ENCODE data around the gene CTNNA2.

The CTNNA2 gene

GRCh38 chr2:79935771-79936657, 423.2 kb downstream of the CTNNA2 start:
- H2BK15ac ChIP-seq (ENCODE audit: low read length), result no peak overlapping the region
- no peaks in the 10 kb centered on the region for H3K27me3 ChIP-seq (ENCODE audit: control insufficient read depth in 3 of 3, insufficient read depth in 3 of 3, low read depth in 1 of 3, low read length in 3 of 3)
- no peaks in the 10 kb centered on the region for H3K9me3 ChIP-seq (replicated peaks in 1 of 2; ENCODE audit: control insufficient read depth in 2 of 2, insufficient read depth in 1 of 2, low read depth in 1 of 2, low read length in 2 of 2)
- H2AK5ac ChIP-seq (ENCODE audit: low read depth, low read length), result no peak overlapping the region
- H3K4me3 ChIP-seq (ENCODE audit: low read length in 2 of 2), result no peak overlapping the region
- no peak overlapping the region for H3K9ac ChIP-seq (ENCODE audit: low read depth, low read length, poor library complexity)
- no peaks in the 10 kb centered on the region for H3K79me1 ChIP-seq (ENCODE audit: low read depth, low read length)
- H4K8ac ChIP-seq (ENCODE audit: low read depth, low read length), result no peak overlapping the region
- no peak overlapping the region for H3K4ac ChIP-seq (ENCODE audit: low read length)
- H3K4me2 ChIP-seq (ENCODE audit: insufficient read depth, low read length, poor library complexity, severe bottlenecking), result no peak overlapping the region
- DNase-seq (ENCODE audit: low spot score), result peak; percentile 49
- H2BK5ac ChIP-seq (ENCODE audit: low read length), result no peak overlapping the region
- H2AFZ ChIP-seq (ENCODE audit: low read length), result peak overlapping the region; percentile 25
- no peaks in the 10 kb centered on the region for H3K4me1 ChIP-seq (ENCODE audit: control insufficient read depth in 2 of 2, insufficient read depth in 1 of 2, low read depth in 1 of 2, low read length in 2 of 2)
- WGBS, 2 donors (ENCODE audit: extremely low coverage in 2 of 2, insufficient read length in 2 of 2, insufficient replicate concordance in 1 of 2), result no CpG with 5 or more reads among the region's 9 CpGs
- no peak overlapping the region for H3K23ac ChIP-seq (ENCODE audit: low read depth, low read length, poor library complexity)
- no peak overlapping the region for H3K18ac ChIP-seq (ENCODE audit: low read length)
- no peak overlapping the region for H2BK120ac ChIP-seq (ENCODE audit: low read depth, low read length)
- H3K14ac ChIP-seq (ENCODE audit: low read length), result no peak overlapping the region
- no peak overlapping the region for H3K27ac ChIP-seq (replicated peaks; ENCODE audit: low read length)
- no peaks in the 10 kb centered on the region for H3K36me3 ChIP-seq (replicated peaks in 1 of 2; ENCODE audit: control insufficient read depth in 2 of 2, insufficient read depth in 2 of 2, low read length in 2 of 2)
- no peak overlapping the region for H4K91ac ChIP-seq (ENCODE audit: low read depth, low read length, poor library complexity)
- no peak overlapping the region for H2BK12ac ChIP-seq (ENCODE audit: low read length)

- Histone ChIP-seq H2BK15ac (ENCODE audit: low read length) (no peak overlapping the region), H3K9ac (ENCODE audit: low read depth, low read length, poor library complexity) (no peak overlapping the region), H3K4me3 (ENCODE audit: low read length in 2 of 2) (no peak overlapping the region), H3K4me1 (ENCODE audit: control insufficient read depth in 2 of 2, insufficient read depth in 1 of 2, low read depth in 1 of 2, low read length in 2 of 2) (no peaks in the 10 kb centered on the region), H3K9me3 (replicated peaks in 1 of 2; ENCODE audit: control insufficient read depth in 2 of 2, insufficient read depth in 1 of 2, low read depth in 1 of 2, low read length in 2 of 2) (no peaks in the 10 kb centered on the region), H3K4me2 (ENCODE audit: insufficient read depth, low read length, poor library complexity, severe bottlenecking) (no peak overlapping the region), H2AFZ (ENCODE audit: low read length) (no peak overlapping the region), H3K14ac (ENCODE audit: low read length) (no peak overlapping the region), H3K79me1 (ENCODE audit: low read depth, low read length) (no peaks in the 10 kb centered on the region), H4K91ac (ENCODE audit: low read depth, low read length, poor library complexity) (no peak overlapping the region), H3K23ac (ENCODE audit: low read depth, low read length, poor library complexity) (no peak overlapping the region), H2BK12ac (ENCODE audit: low read length) (no peak overlapping the region), H4K8ac (ENCODE audit: low read depth, low read length) (no peak overlapping the region), H3K27ac (replicated peaks; ENCODE audit: low read length) (no peak overlapping the region), H2AK5ac (ENCODE audit: low read depth, low read length) (no peak overlapping the region), H3K36me3 (replicated peaks in 1 of 2; ENCODE audit: control insufficient read depth in 2 of 2, insufficient read depth in 2 of 2, low read length in 2 of 2) (no peaks in the 10 kb centered on the region), H2BK120ac (ENCODE audit: low read depth, low read length) (no peak overlapping the region), H3K4ac (ENCODE audit: low read length) (no peak overlapping the region), H3K27me3 (ENCODE audit: control insufficient read depth in 3 of 3, insufficient read depth in 3 of 3, low read depth in 1 of 3, low read length in 3 of 3) (no peaks in the 10 kb centered on the region), H3K18ac (ENCODE audit: low read length) (no peak overlapping the region), H2BK5ac (ENCODE audit: low read length) (no peak overlapping the region)
- DNase-seq (ENCODE audit: low spot score), result no peak
- no CpG with 5 or more reads among the region's 3 CpGs for WGBS, 2 donors (ENCODE audit: extremely low coverage in 2 of 2, insufficient read length in 2 of 2, insufficient replicate concordance in 1 of 2)
Observed at GRCh38 chr2:79936715-79937114, 423.9 kb downstream of the CTNNA2 start.

DNA sequence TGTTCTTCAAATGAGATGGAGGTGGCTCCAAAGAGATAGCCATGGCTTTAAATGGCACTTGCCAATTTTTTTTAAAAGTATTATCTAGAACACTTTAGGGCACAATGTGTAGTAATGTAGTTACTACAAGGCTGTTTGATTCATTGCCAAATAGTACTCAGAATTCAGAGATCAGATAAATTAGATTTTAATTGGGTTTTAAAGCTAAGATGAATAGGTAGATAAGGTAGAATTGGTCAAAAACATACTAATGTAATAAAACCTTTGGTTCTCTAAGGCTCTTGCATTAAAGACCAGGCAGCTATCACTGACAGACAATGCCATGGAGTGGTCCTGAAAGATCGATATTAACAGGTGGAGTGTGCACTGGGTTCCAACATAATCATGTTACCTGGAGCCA, 425.8 kb downstream of the CTNNA2 start:
- H2BK5ac ChIP-seq (ENCODE audit: low read length), result no peak overlapping the region
- H3K4me1 ChIP-seq (ENCODE audit: control insufficient read depth in 2 of 2, insufficient read depth in 1 of 2, low read depth in 1 of 2, low read length in 2 of 2), result no peaks in the 10 kb centered on the region
- H2BK120ac ChIP-seq (ENCODE audit: low read depth, low read length), result no peak overlapping the region
- H3K36me3 ChIP-seq (replicated peaks in 1 of 2; ENCODE audit: control insufficient read depth in 2 of 2, insufficient read depth in 2 of 2, low read length in 2 of 2), result no peaks in the 10 kb centered on the region
- H4K8ac ChIP-seq (ENCODE audit: low read depth, low read length), result no peak overlapping the region
- no peak overlapping the region for H2BK15ac ChIP-seq (ENCODE audit: low read length)
- no peaks in the 10 kb centered on the region for H3K9me3 ChIP-seq (replicated peaks in 1 of 2; ENCODE audit: control insufficient read depth in 2 of 2, insufficient read depth in 1 of 2, low read depth in 1 of 2, low read length in 2 of 2)
- H3K18ac ChIP-seq (ENCODE audit: low read length), result no peak overlapping the region
- H3K14ac ChIP-seq (ENCODE audit: low read length), result no peak overlapping the region
- H3K27me3 ChIP-seq (ENCODE audit: control insufficient read depth in 3 of 3, insufficient read depth in 3 of 3, low read depth in 1 of 3, low read length in 3 of 3), result no peaks in the 10 kb centered on the region
- no CpG with 5 or more reads among the region's 1 CpG for WGBS, 2 donors (ENCODE audit: extremely low coverage in 2 of 2, insufficient read length in 2 of 2, insufficient replicate concordance in 1 of 2)
- no peak overlapping the region for H3K4ac ChIP-seq (ENCODE audit: low read length)
- H3K79me1 ChIP-seq (ENCODE audit: low read depth, low read length), result no peaks in the 10 kb centered on the region
- H2BK12ac ChIP-seq (ENCODE audit: low read length), result no peak overlapping the region
- no peak overlapping the region for H3K4me2 ChIP-seq (ENCODE audit: insufficient read depth, low read length, poor library complexity, severe bottlenecking)
- H3K9ac ChIP-seq (ENCODE audit: low read depth, low read length, poor library complexity), result no peak overlapping the region
- H4K91ac ChIP-seq (ENCODE audit: low read depth, low read length, poor library complexity), result no peak overlapping the region
- no peak overlapping the region for H2AFZ ChIP-seq (ENCODE audit: low read length)
- H3K27ac ChIP-seq (replicated peaks; ENCODE audit: low read length), result no peak overlapping the region
- H3K23ac ChIP-seq (ENCODE audit: low read depth, low read length, poor library complexity), result no peak overlapping the region
- H2AK5ac ChIP-seq (ENCODE audit: low read depth, low read length), result no peak overlapping the region
- H3K4me3 ChIP-seq (ENCODE audit: low read length in 2 of 2), result no peak overlapping the region
- DNase-seq (ENCODE audit: low spot score), result no peak

GRCh38 chr2:79940364-79940763, 427.5 kb downstream of the CTNNA2 start:
- no peaks in the 10 kb centered on the region for H3K36me3 ChIP-seq (replicated peaks in 1 of 2; ENCODE audit: control insufficient read depth in 2 of 2, insufficient read depth in 2 of 2, low read length in 2 of 2)
- no peak overlapping the region for H2BK12ac ChIP-seq (ENCODE audit: low read length)
- H4K8ac ChIP-seq (ENCODE audit: low read depth, low read length), result no peak overlapping the region
- no CpG with 5 or more reads among the region's 2 CpGs for WGBS, 2 donors (ENCODE audit: extremely low coverage in 2 of 2, insufficient read length in 2 of 2, insufficient replicate concordance in 1 of 2)
- H3K14ac ChIP-seq (ENCODE audit: low read length), result no peak overlapping the region
- H2BK15ac ChIP-seq (ENCODE audit: low read length), result no peak overlapping the region
- H2BK5ac ChIP-seq (ENCODE audit: low read length), result no peak overlapping the region
- H3K9ac ChIP-seq (ENCODE audit: low read depth, low read length, poor library complexity), result no peak overlapping the region
- no peaks in the 10 kb centered on the region for H3K27me3 ChIP-seq (ENCODE audit: control insufficient read depth in 3 of 3, insufficient read depth in 3 of 3, low read depth in 1 of 3, low read length in 3 of 3)
- no peaks in the 10 kb centered on the region for H3K9me3 ChIP-seq (replicated peaks in 1 of 2; ENCODE audit: control insufficient read depth in 2 of 2, insufficient read depth in 1 of 2, low read depth in 1 of 2, low read length in 2 of 2)
- no peaks in the 10 kb centered on the region for H3K4me1 ChIP-seq (ENCODE audit: control insufficient read depth in 2 of 2, insufficient read depth in 1 of 2, low read depth in 1 of 2, low read length in 2 of 2)
- no peak overlapping the region for H3K23ac ChIP-seq (ENCODE audit: low read depth, low read length, poor library complexity)
- no peak overlapping the region for H3K18ac ChIP-seq (ENCODE audit: low read length)
- no peak overlapping the region for H3K4me3 ChIP-seq (ENCODE audit: low read length in 2 of 2)
- no peak for DNase-seq (ENCODE audit: low spot score)
- no peak overlapping the region for H3K4me2 ChIP-seq (ENCODE audit: insufficient read depth, low read length, poor library complexity, severe bottlenecking)
- H4K91ac ChIP-seq (ENCODE audit: low read depth, low read length, poor library complexity), result no peak overlapping the region
- H3K4ac ChIP-seq (ENCODE audit: low read length), result no peak overlapping the region
- no peak overlapping the region for H2AK5ac ChIP-seq (ENCODE audit: low read depth, low read length)
- H3K27ac ChIP-seq (replicated peaks; ENCODE audit: low read length), result no peak overlapping the region
- no peak overlapping the region for H2BK120ac ChIP-seq (ENCODE audit: low read depth, low read length)
- H3K79me1 ChIP-seq (ENCODE audit: low read depth, low read length), result no peaks in the 10 kb centered on the region
- H2AFZ ChIP-seq (ENCODE audit: low read length), result no peak overlapping the region
